KG1 (cell line): ENCODE data around the gene SPDEF.

Experiments used
- DNase-seq: peaks from one replicate; lab custom pipeline; 2025; lab: John Stamatoyannopoulos, UW

Gene SPDEF

GRCh38 chr6:34514593-34515472 lies 41.3 kb downstream of the SPDEF start:
- DNase-seq, result no peak

GRCh38 chr6:34514112-34514511 lies 42.0 kb downstream of the SPDEF start:
- DNase-seq, result no peak

DNA sequence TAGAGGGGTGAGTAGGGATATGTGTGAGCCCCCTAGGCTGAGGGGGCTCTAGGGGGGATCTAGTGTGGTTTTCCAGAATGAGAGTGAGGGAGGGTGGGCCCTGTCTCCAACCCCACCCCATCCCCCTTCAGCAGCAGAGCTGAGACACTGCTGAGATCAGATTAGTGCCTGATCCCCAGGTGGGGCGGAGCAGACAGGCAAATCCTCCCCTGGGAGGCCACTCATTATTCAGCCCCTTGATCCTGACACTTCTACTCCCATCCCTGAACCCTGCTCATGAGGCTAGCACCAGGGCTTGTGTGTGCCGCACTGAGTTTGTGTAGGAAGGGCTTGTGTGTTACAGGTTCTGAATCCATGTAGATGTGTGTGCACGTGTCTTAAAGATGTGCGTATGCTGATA lies 42.5 kb downstream of the SPDEF start:
- no peak for DNase-seq

DNA sequence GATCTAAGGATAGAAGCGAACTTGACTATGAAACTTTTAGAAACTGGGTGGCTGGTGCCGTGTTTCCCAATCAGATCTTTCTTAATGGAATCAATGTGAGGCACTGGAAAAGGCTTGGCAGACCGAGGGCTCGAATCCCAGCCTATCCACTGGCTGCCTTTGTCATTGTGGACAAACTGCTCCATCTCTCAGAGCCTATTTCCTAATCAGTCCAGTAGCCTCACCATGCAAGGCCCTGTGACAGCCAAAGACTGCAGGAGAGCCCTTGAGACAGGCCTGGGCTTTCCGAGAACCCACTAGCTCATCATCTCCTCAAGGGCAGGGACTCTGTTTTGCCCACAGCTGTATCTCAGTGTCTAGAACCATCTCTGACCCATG lies 43.4 kb downstream of the SPDEF start:
- DNase-seq, result no peak

GRCh38 chr6:34511915-34512737 lies 44.0 kb downstream of the SPDEF start:
- no peak for DNase-seq

DNA sequence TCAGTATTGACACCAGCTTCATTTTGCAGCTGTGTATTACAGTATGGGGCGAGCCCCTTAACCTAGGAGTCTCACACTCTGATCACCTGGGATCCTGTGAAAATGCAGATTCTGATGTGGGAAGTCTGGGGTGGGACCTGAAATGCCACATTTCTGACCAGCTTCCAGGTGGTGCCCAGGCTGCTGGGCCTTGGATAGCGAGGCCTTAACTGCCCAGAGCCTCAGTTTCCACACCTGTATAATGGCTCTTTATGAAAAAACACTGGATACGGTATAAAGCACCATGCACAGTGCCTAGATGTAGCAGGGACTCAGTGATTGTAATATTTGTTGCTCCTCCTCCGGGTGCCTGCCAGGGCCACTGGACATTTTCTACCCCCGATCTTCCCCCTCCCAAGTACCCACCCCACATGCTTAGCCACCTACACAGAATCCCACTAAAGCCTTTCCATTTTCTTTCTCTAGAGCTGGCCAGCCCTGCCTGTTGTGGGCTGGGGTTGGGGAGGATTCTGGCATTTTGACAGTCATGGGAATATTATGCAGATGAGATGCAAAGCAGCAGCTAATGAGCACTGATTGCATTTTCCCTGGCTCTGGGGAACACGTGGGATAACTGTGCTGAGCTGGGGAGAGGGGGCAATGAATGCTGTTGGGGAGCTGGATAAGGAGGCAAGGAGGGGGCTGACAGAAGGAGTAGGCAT lies 44.8 kb downstream of the SPDEF start:
- DNase-seq, result no peak

- DNase-seq, result no peak
Observed at GRCh38 chr6:34510299-34510698, 45.8 kb downstream of the SPDEF start.

- no peak for DNase-seq
Observed at GRCh38 chr6:34509782-34510181, 46.3 kb downstream of the SPDEF start.

DNA sequence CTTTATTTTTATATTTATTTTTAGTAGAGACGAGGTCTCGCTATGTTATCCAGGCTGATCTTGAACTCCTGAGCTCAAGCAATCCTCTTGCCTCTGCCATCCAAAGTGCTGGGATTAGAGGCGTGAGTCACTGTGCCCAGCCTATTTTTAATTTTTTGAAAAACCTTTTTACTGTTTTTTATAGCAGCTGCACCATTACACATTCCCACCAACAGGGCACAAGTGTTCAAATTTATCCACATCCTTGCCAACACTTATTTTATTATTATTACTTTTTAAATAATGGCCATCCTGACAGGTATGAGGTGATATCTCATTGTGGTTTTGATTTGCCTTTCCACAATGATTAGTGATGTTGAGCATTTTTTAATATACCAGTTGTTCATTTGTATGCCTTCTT lies 47.7 kb downstream of the SPDEF start:
- no peak for DNase-seq

DNA sequence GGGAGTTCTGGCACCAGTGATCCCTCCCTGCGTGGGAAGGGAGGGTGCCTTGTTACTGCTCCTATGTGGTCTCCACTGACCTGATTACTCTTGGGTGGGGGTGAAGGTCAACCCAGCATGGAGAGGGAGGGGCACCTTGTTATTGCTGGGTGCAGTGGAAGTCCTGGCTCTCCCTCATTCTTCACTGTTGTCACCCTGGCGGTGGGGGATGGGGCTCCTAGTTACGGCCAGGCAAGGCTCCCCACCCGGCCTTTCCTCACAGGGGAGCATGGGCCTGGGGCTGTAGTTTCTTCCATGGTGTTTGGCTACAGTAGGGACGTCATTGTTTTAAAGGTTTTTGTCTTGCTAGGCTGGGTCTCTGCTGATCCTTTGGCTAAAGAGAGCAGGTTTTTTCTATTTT lies 49.4 kb downstream of the SPDEF start:
- DNase-seq, result no peak

GRCh38 chr6:34497411-34497810 lies 58.7 kb downstream of the SPDEF start:
- no peak for DNase-seq

DNA sequence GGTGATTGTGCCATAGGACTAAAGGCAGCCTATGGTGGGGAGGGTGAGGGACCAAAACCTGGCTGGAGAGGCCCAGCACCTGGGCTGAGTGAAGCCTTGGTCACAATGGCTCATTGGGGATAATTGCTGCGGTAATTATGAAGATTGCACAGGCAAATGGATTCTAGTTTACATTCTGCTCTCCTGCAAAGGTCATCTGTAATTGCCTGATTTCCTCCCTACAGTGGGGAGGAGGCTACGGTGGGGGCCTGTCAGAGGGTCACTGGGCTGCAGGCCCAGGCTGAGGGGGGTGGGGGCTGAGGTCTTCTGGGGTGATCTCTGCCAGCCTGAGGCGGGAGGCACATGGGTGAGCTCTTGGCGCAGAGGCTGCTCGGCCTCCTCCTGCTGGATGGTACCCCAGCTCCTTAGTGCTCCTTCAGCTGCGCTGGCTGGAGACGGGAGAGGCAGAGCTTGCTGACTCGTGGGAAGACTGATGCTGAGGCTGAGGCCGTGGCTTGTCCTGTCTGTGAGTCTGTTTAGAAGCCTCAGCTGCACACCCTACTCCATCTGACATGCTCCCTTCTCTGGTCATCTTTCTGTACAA lies 59.9 kb downstream of the SPDEF start:
- no peak for DNase-seq

DNA sequence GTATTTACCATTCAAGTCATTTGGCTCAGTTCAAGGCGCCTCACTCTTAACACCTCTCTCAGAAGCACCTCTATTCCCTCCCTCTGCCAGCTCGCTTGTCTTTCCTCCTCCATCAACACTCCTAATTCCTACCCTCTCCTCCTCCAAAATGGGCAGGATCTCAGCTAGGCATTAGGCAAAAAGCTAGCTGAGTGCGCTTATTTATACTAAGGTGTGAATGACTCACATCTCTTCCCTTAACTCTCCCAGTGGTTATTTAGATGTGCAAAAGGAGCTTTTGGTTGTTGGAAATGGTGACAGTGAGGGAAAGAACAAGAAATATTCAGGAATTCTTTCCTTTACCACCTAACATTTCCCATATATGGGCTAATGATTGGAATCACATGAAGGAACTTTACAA lies 61.2 kb downstream of the SPDEF start:
- DNase-seq, result no peak

GRCh38 chr6:34493344-34493743 lies 62.8 kb downstream of the SPDEF start:
- DNase-seq, result no peak

DNA sequence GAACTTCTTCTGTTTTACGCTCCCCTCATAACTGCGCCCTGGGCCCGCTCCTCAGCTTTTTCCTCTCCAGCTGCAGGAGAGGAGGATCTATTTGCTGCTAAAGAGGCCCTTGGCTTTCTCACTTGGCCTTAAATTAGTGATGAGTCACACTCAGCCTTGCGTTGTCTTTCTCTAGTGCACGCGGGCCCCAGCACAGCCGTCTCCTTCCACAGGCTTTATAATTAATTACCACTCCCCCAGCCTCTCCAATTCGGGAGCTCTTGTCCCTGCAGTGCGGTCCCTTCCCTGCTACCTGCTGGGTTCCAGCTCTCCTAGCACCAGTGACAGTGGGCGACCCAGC lies 65.1 kb downstream of the SPDEF start:
- DNase-seq, result no peak

DNA sequence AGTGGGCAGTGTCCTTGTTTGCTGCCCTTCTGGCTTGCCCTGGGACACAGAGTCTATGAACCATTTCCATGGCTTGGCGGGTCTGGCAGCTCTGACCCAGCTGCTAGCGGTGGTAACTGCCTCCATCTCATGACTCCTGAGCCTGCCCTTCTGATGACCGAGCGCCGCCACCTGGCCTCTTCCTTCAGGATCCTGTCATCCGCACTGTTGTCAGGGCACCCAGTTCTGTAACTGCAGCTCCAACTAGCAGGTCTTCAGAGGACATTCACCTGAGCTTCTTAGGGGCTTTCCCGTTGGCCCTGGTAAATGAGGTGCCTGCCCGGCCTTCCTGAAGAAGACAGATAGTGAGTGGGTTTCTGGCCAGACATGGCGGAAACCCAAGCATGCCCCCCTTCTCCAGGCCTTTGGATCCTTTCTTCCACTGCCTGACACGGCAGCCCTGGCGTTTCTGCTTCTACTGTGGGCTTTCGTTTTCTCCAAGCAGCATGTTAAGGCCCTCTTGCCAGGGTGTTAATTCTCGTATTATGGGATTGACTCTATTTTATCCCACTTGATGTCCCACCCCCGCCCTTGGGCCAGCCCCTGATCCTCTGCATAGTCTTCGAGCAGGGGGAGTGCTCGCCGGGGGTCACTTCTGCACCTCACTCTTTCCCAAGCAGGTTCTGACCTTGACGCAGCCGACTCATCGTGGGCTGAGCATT lies 65.6 kb downstream of the SPDEF start:
- no peak for DNase-seq

- no peak for DNase-seq
Observed at GRCh38 chr6:34489207-34489805, 66.8 kb downstream of the SPDEF start.
